Stimulated activated CD4-positive, alpha-beta T cell treated with anti-CD3 and anti-CD28 coated beads, Interleukin-12 subunit alpha, Interleukin-12 subunit beta, amount 100 ng/mL, for 48 hours (primary cell): ENCODE results near the gene NEO1.
"Not testable (repeated sequence)": the region's sequence is repeated elsewhere in the genome, so short reads cannot be mapped to it uniquely, and the experiment has no call there.

Experiments used
- DNase-seq, 3 donors: peaks; one replicate each; pipeline ENCODE4 v3.0.0-alpha.2; 2020; ENCODE audit warnings: low read depth in 2 of 3, low spot score in 1 of 3

Gene NEO1

GRCh38 chr15:73298522-73299245 lies 246.4 kb downstream of the NEO1 start:
- no peak for DNase-seq

- DNase-seq: not testable (repeated sequence)
These were observed 248.0 kb downstream of the NEO1 start for GRCh38 chr15:73300286-73300685.

- DNase-seq: no peak
These were observed 251.4 kb downstream of the NEO1 start for GRCh38 chr15:73303636-73304035.

- DNase-seq: peak in 1 of 3 donors; percentile 9
These were observed 253.3 kb downstream of the NEO1 start for GRCh38 chr15:73305331-73306211.

GRCh38 chr15:73308305-73308704 lies 256.0 kb downstream of the NEO1 start:
- no peak for DNase-seq

GRCh38 chr15:73313861-73314260 lies 261.6 kb downstream of the NEO1 start:
- DNase-seq: no peak

- no peak for DNase-seq
These were observed 265.6 kb downstream of the NEO1 start for GRCh38 chr15:73317651-73318462.

GRCh38 chr15:73318463-73319351 lies 266.4 kb downstream of the NEO1 start:
- no peak for DNase-seq

GRCh38 chr15:73319460-73320245 lies 267.4 kb downstream of the NEO1 start:
- DNase-seq: no peak

- DNase-seq: no peak
These were observed 268.4 kb downstream of the NEO1 start for GRCh38 chr15:73320619-73321180.

- DNase-seq: no peak
These were observed 269.5 kb downstream of the NEO1 start for GRCh38 chr15:73321496-73322450.

- DNase-seq: no peak
These were observed 270.6 kb downstream of the NEO1 start for GRCh38 chr15:73322665-73323373.

- no peak for DNase-seq
These were observed 271.2 kb downstream of the NEO1 start for GRCh38 chr15:73323374-73323955.

GRCh38 chr15:73323956-73324355 lies 271.7 kb downstream of the NEO1 start:
- DNase-seq: no peak

- no peak for DNase-seq
These were observed 272.4 kb downstream of the NEO1 start for GRCh38 chr15:73324496-73325170.

GRCh38 chr15:73325191-73325861 lies 273.1 kb downstream of the NEO1 start:
- no peak for DNase-seq
